Endothelial cell of umbilical vein (primary cell): ENCODE results near the gene CSMD2. TPM values are rescaled to one million over a fixed set of nuclear protein-coding genes. Genes with fewer than 3 reads are reported as not detected.

Experiments used
- BruUV-seq: library from RNA; stranded (reverse); fragments of 400-500 nt; replicated peaks from 2 replicates; lab custom pipeline; 2021; lab: Mats Ljungman, UMichigan
- CTCF ChIA-PET: fragments of 300-600, 350-600 bp; sonication (Branson Sonifier 250); formaldehyde crosslinking; loops from one replicate; lab custom pipeline; 2021; ENCODE audit warnings: antibody characterized with exemption, inconsistent platforms; lab: Charles Lee
- POLR2A ChIA-PET: fragments of 300-600, 350-600 bp; sonication (Branson Sonifier 250); formaldehyde crosslinking; loops from one replicate; lab custom pipeline; 2021; ENCODE audit warnings: antibody characterized with exemption, inconsistent platforms; lab: Charles Lee
- DNase-seq: peaks from one replicate; pipeline ENCODE4 v3.0.0-alpha.2; 2011; ENCODE audit warnings: low read depth, low spot score
- FAIRE-seq: peaks from 2 replicates; lab custom pipeline; 2011; peaks lifted over from hg19 to GRCh38; lab: Jason Lieb, UNC
- H2AFZ ChIP-seq: 2 replicates; pipeline ENCODE4 v1.6.0; 2012; ENCODE audit warnings: low read depth, low read length, control low read depth, inconsistent platforms
- H3K27ac ChIP-seq: 2 replicates; pipeline ENCODE4 v1.5.1; 2011; ENCODE audit warnings: low read depth, mild to moderate bottlenecking, control low read depth, low read length, moderate library complexity; ENCODE audit not compliant: insufficient read depth
- H3K27me3 ChIP-seq, 2 experiments: 2 replicates each; pipeline versions ENCODE4 v1.6.0 to v1.6.1; 2011; ENCODE audit warnings: low read length in 2 of 2, mixed read lengths in 1 of 2; ENCODE audit not compliant: control insufficient read depth in 2 of 2, insufficient read depth in 2 of 2
- H3K36me3 ChIP-seq, 2 experiments: 2 replicates in 1 of 2; 3 replicates in 1 of 2; pipeline ENCODE4 v1.5.1; 2011; ENCODE audit warnings: low read length in 2 of 2, mild to moderate bottlenecking in 1 of 2, moderate library complexity in 1 of 2; ENCODE audit not compliant: control insufficient read depth in 2 of 2, insufficient read depth in 2 of 2; ENCODE audit errors: extremely low read depth in 1 of 2
- H3K4me1 ChIP-seq: 3 replicates; pipeline ENCODE4 v1.5.1; 2011; ENCODE audit warnings: mild to moderate bottlenecking, low read length; ENCODE audit not compliant: control insufficient read depth, insufficient read depth; ENCODE audit errors: extremely low read depth
- H3K4me2 ChIP-seq: 2 replicates; pipeline ENCODE4 v1.6.1; 2011; ENCODE audit warnings: low read length, control low read depth, mixed read lengths; ENCODE audit not compliant: insufficient read depth
- H3K4me3 ChIP-seq, 3 experiments: fragments of 200-600 bp in 1 of 3; sonication (generic), shearing (Covaris generic) in 1 of 3; replicated peaks in 1 of 3; 2 replicates each; pipeline ENCODE4 v1.5.1; 2011 to 2016; ENCODE audit warnings: control low read depth in 3 of 3, low read length in 3 of 3, mild to moderate bottlenecking in 2 of 3, inconsistent platforms in 1 of 3, low read depth in 1 of 3, moderate library complexity in 1 of 3; ENCODE audit not compliant: insufficient read depth in 1 of 3
- H3K79me2 ChIP-seq: 2 replicates; pipeline ENCODE4 v1.6.0; 2012; ENCODE audit warnings: low read length, inconsistent platforms; ENCODE audit not compliant: control insufficient read depth, insufficient read depth
- H3K9ac ChIP-seq: replicated peaks from 2 replicates; pipeline ENCODE3; 2011; ENCODE audit warnings: low read length, control low read depth; ENCODE audit not compliant: insufficient read depth; ENCODE audit errors: extremely low read depth
- H3K9me1 ChIP-seq: replicated peaks from 3 replicates; pipeline ENCODE4 v1.6.0; 2011; ENCODE audit warnings: mild to moderate bottlenecking, low read length; ENCODE audit not compliant: control insufficient read depth, insufficient read depth; ENCODE audit errors: extremely low read depth
- H3K9me3 ChIP-seq: replicated peaks from 2 replicates; pipeline ENCODE4 v1.5.1; 2012; ENCODE audit warnings: low read length, inconsistent platforms; ENCODE audit not compliant: control insufficient read depth, insufficient read depth
- H4K20me1 ChIP-seq: replicated peaks from 2 replicates; pipeline ENCODE3; 2011; ENCODE audit warnings: mild to moderate bottlenecking, low read length; ENCODE audit not compliant: control insufficient read depth, insufficient read depth; ENCODE audit errors: extremely low read depth
- EZH2 ChIP-seq: IDR thresholded peaks from 2 replicates; pipeline ENCODE4 v1.6.1; 2012; ENCODE audit warnings: borderline replicate concordance, low read depth, mild to moderate bottlenecking, moderate library complexity, low read length, inconsistent platforms; ENCODE audit not compliant: severe bottlenecking
- FOS ChIP-seq: IDR thresholded peaks from 2 replicates; pipeline ENCODE4 v1.6.1; 2011; ENCODE audit warnings: mild to moderate bottlenecking, low read length, moderate library complexity, borderline replicate concordance; ENCODE audit not compliant: insufficient read depth
- GATA2 ChIP-seq: IDR thresholded peaks from 2 replicates; pipeline ENCODE4 v1.7.0; 2011; ENCODE audit warnings: low read depth, mild to moderate bottlenecking, moderate library complexity, mixed read lengths, low read length; ENCODE audit not compliant: insufficient read length, insufficient read depth
- JUN ChIP-seq: IDR thresholded peaks from 2 replicates; pipeline ENCODE4 v1.6.1; 2011; ENCODE audit warnings: borderline replicate concordance, low read depth; ENCODE audit not compliant: insufficient read length, insufficient read depth
- MYC ChIP-seq: IDR thresholded peaks from one replicate; pipeline ENCODE4 v1.6.1; 2011; ENCODE audit warnings: mild to moderate bottlenecking, low read depth, low read length
- POLR2A ChIP-seq: IDR thresholded peaks from 2 replicates; pipeline ENCODE4 v1.6.1; 2012; ENCODE audit warnings: low read depth, mild to moderate bottlenecking, control low read depth, low read length
- POLR2AphosphoS5 ChIP-seq: IDR thresholded peaks from 2 replicates; pipeline ENCODE4 v1.6.1; 2012; ENCODE audit warnings: low read depth, mild to moderate bottlenecking, control low read depth, low read length, moderate library complexity; ENCODE audit not compliant: insufficient read depth
- dilution Hi-C: fragments of 300-500 bp; cut with MboI; formaldehyde crosslinking; loops from one replicate; pipeline ENCODE4 v1.15.0; 2019; ENCODE audit warnings: low sequenced_read_pairs; ENCODE audit not compliant: extremely low pct_ligation_motif_present
- intact Hi-C: fragments of 100-400 bp; cut with micrococcal nuclease; formaldehyde crosslinking; loops from one replicate; pipeline ENCODE4 v1.10.0; 2022
- polyA plus RNA-seq, 4 experiments: library from polyadenylated mRNA; depleted of rRNA in 3 of 4; stranded (reverse) in 3 of 4; unstranded in 1 of 4; fragments of >200 nt; gene quantifications; 2 replicates each; pipeline versions ENCODE4 v1.2.1 to v1.2.3, GENCODE V29; 2011 to 2012; ENCODE audit warnings: missing spikeins in 1 of 4
- total RNA-seq: library from RNA; stranded (reverse); gene quantifications from 2 replicates; pipeline ENCODE4 v1.2.3, GENCODE V29; 2021
- TF ChIP-seq, protein P1 (sequence below), 2 donors: IDR thresholded peaks; 1 replicate in 1 of 2; 2 replicates in 1 of 2; pipeline ENCODE4 v1.5.1; 2011; ENCODE audit warnings: low read length in 2 of 2, mild to moderate bottlenecking in 2 of 2, moderate library complexity in 2 of 2, control low read depth in 1 of 2, inconsistent platforms in 1 of 2, low read depth in 1 of 2; ENCODE audit not compliant: insufficient read depth in 1 of 2; ENCODE audit errors: extremely low read depth in 1 of 2
- TF ChIP-seq, protein P2 (sequence below): IDR thresholded peaks from 2 replicates; pipeline ENCODE4 v1.6.1; 2011; ENCODE audit not compliant: insufficient read depth, insufficient read length

Gene CSMD2
- total and polyA plus RNA-seq, 2 donors (not counting 3 experiments of a cell fraction or from before 2014, with no cell fraction given) = under 0.01 TPM; not detected in 1

DNA sequence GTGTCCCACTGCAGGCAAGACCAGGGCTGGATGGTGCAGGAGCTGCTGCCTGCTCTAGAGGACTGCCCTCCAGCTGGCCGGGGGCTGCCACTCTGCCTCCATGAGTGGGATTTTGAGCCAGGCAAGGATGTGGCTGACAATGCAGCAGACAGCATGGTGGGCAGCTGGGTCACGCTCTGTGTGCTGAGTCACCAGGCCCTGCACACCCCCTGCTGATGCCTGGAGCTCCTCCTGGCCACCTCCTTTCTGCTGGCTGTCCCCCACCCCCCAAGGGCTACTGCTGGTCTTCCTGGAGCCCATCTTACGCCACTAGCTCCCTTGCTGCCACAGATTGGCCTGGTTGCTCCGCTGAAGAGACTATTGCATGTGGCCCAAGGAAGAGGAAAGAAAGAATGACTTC is 696.5 kb downstream of the CSMD2 start:
- FAIRE-seq (no peak), DNase-seq (no peak)
- intact Hi-C loops = no loop called here
- Histone ChIP-seq H3K9me1 (no peaks in the 10 kb centered on the region), H3K9me3 (no peaks in the 10 kb centered on the region), H3K4me2 (no peak overlapping the region), H3K4me1 (peaks cover 9% of the 10 kb centered on the region), H2AFZ (no peak overlapping the region), H4K20me1 (no peaks in the 10 kb centered on the region), H3K79me2 (peaks cover 6% of the 10 kb centered on the region), H3K36me3 (no peaks in the 10 kb centered on the region), H3K27ac (no peak overlapping the region), H3K27me3 (no peaks in the 10 kb centered on the region), H3K4me3 (no peak overlapping the region), H3K9ac (no peak overlapping the region)
- no peak for TF ChIP-seq GATA2
- no peak for TF ChIP-seq POLR2A
- no peak for TF ChIP-seq EZH2
- TF ChIP-seq, protein P1, sequence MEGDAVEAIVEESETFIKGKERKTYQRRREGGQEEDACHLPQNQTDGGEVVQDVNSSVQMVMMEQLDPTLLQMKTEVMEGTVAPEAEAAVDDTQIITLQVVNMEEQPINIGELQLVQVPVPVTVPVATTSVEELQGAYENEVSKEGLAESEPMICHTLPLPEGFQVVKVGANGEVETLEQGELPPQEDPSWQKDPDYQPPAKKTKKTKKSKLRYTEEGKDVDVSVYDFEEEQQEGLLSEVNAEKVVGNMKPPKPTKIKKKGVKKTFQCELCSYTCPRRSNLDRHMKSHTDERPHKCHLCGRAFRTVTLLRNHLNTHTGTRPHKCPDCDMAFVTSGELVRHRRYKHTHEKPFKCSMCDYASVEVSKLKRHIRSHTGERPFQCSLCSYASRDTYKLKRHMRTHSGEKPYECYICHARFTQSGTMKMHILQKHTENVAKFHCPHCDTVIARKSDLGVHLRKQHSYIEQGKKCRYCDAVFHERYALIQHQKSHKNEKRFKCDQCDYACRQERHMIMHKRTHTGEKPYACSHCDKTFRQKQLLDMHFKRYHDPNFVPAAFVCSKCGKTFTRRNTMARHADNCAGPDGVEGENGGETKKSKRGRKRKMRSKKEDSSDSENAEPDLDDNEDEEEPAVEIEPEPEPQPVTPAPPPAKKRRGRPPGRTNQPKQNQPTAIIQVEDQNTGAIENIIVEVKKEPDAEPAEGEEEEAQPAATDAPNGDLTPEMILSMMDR (IDR thresholded peaks at IDR 0.05; ENCODE audit: extremely low read depth in 1 of 2, insufficient read depth in 1 of 2, low read depth in 1 of 2, low read length in 2 of 2) = no peak
- no peak for TF ChIP-seq JUN
- TF ChIP-seq, protein P2, sequence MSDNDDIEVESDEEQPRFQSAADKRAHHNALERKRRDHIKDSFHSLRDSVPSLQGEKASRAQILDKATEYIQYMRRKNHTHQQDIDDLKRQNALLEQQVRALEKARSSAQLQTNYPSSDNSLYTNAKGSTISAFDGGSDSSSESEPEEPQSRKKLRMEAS = no peak
- no peak for TF ChIP-seq MYC
- TF ChIP-seq POLR2AphosphoS5 = no peak
- TF ChIP-seq FOS = no peak
- BruUV-seq = no TSS peak
- CTCF ChIA-PET = interaction anchor here (0.9 to 5.1 kb wide), 8 partner anchors 9 to 379 kb away, joined by 3 to 97 read pairs (median 18); no protein-coding TSS in a partner anchor
- POLR2A ChIA-PET = no interaction called here
- dilution Hi-C loops = no loop called here
